NCI-H446 (cell line): ENCODE results near the gene NTSR1.

Experiments
- DNase-seq, 2 experiments: peaks; one replicate each; lab custom pipeline; 2025; lab: John Stamatoyannopoulos, UW

Gene NTSR1

GRCh38 chr20:62804627-62805154 is 96.1 kb downstream of the NTSR1 start, which contains the start of gene OGFR:
Gene OGFR (plus strand): TSS chr20:62804835. CDS start chr20:62804860, 25 bp downstream.
- DNase-seq: peak in 1 of 2 experiments; percentile 40

- no peak for DNase-seq
Observed at GRCh38 chr20:62805155-62805710, 96.6 kb downstream of the NTSR1 start.

- DNase-seq: no peak
Observed at GRCh38 chr20:62805711-62806382, 97.2 kb downstream of the NTSR1 start.

- DNase-seq: no peak
Observed at GRCh38 chr20:62806383-62807050, 97.9 kb downstream of the NTSR1 start.

GRCh38 chr20:62807444-62808210 is 99.0 kb downstream of the NTSR1 start:
- DNase-seq: no peak

GRCh38 chr20:62808211-62808865 is 99.7 kb downstream of the NTSR1 start:
- DNase-seq: peak; percentile 35 to 69

GRCh38 chr20:62809530-62810428 is 101.1 kb downstream of the NTSR1 start:
- no peak for DNase-seq

GRCh38 chr20:62811320-62811719 is 102.7 kb downstream of the NTSR1 start:
- DNase-seq: no peak

GRCh38 chr20:62811720-62812119 is 103.1 kb downstream of the NTSR1 start:
- no peak for DNase-seq
